HepG2 (cell line): ENCODE measurements around the gene C6orf136. TPM values are rescaled to one million over a fixed set of nuclear protein-coding genes. Genes with fewer than 3 reads are reported as not detected.

Experiments
- ARHGAP35 ChIP-seq: sonication (generic); formaldehyde crosslinking; IDR thresholded peaks from 2 replicates; pipeline ENCODE4 v1.9.0; 2022; ENCODE audit warnings: mild to moderate bottlenecking, inconsistent platforms, moderate library complexity, missing genetic modification reagents, borderline replicate concordance
- ATF3 ChIP-seq: sonication (generic); formaldehyde crosslinking; IDR thresholded peaks from 2 replicates; pipeline ENCODE4 v1.4.0; 2020; ENCODE audit warnings: missing genetic modification reagents
- BCL3 ChIP-seq: sonication (generic); formaldehyde crosslinking; IDR thresholded peaks from 2 replicates; pipeline ENCODE4 v1.5.1; 2020; ENCODE audit warnings: mild to moderate bottlenecking, missing genetic modification reagents, moderate library complexity
- ETV6 ChIP-seq: sonication (generic); formaldehyde crosslinking; conservative IDR thresholded peaks from 2 replicates; pipeline ENCODE4 v1.4.0; 2020; ENCODE audit warnings: missing genetic modification reagents
- IKZF4 ChIP-seq: sonication (generic); formaldehyde crosslinking; IDR thresholded peaks from 2 replicates; pipeline ENCODE4 v1.5.1; 2020; ENCODE audit warnings: borderline replicate concordance, mild to moderate bottlenecking, low read depth, missing genetic modification reagents; ENCODE audit errors: not compliant biosample characterization
- MAFF ChIP-seq: IDR thresholded peaks from 2 replicates; pipeline ENCODE4 v1.6.1; 2011; ENCODE audit warnings: low read depth, low read length, improper control_type of control experiment
- MED8 ChIP-seq: sonication (generic); formaldehyde crosslinking; IDR thresholded peaks from 2 replicates; pipeline ENCODE4 v1.8.1; 2023; ENCODE audit warnings: mild to moderate bottlenecking, missing genetic modification reagents; ENCODE audit not compliant: insufficient replicate concordance
- NCOA1 ChIP-seq: sonication (generic); formaldehyde crosslinking; IDR thresholded peaks from 2 replicates; pipeline ENCODE4 v1.9.0; 2021; ENCODE audit warnings: missing genetic modification reagents
- NFIC ChIP-seq: IDR thresholded peaks from 2 replicates; pipeline ENCODE4 v1.6.1; 2012; ENCODE audit warnings: mild to moderate bottlenecking, low read length, inconsistent platforms
- NRL ChIP-seq: sonication (generic); formaldehyde crosslinking; IDR thresholded peaks from 2 replicates; pipeline ENCODE4 v1.5.0; 2020; ENCODE audit warnings: missing genetic modification reagents, mild to moderate bottlenecking, moderate library complexity, borderline replicate concordance
- PHB2 ChIP-seq: fragments of 450-650 bp; IDR thresholded peaks from 2 replicates; pipeline ENCODE4 v1.6.1; 2018; ENCODE audit not compliant: partially characterized antibody
- SAFB2 ChIP-seq: sonication (generic); formaldehyde crosslinking; IDR thresholded peaks from 2 replicates; pipeline ENCODE4 v1.5.1; 2020; ENCODE audit warnings: missing genetic modification reagents, low read depth, mild to moderate bottlenecking, borderline replicate concordance
- SMAD1 ChIP-seq: sonication (generic); formaldehyde crosslinking; IDR thresholded peaks from 2 replicates; pipeline ENCODE4 v1.4.0; 2020; ENCODE audit warnings: missing genetic modification reagents, low read depth, mild to moderate bottlenecking, borderline replicate concordance
- SP4 ChIP-seq: sonication (generic); formaldehyde crosslinking; IDR thresholded peaks from 2 replicates; pipeline ENCODE4 v1.8.1; 2023; ENCODE audit warnings: mild to moderate bottlenecking, missing genetic modification reagents
- TARDBP ChIP-seq: sonication (generic); formaldehyde crosslinking; IDR thresholded peaks from 2 replicates; pipeline ENCODE4 v1.8.0; 2022; ENCODE audit warnings: mild to moderate bottlenecking, missing genetic modification reagents
- TBP ChIP-seq: sonication (generic); formaldehyde crosslinking; IDR thresholded peaks from 2 replicates; pipeline ENCODE4 v1.5.0; 2020; ENCODE audit warnings: missing genetic modification reagents
- YEATS2 ChIP-seq: sonication (generic); formaldehyde crosslinking; IDR thresholded peaks from 2 replicates; pipeline ENCODE4 v1.4.0; 2020; ENCODE audit warnings: missing genetic modification reagents, borderline replicate concordance
- ZNF275 ChIP-seq: sonication (generic); formaldehyde crosslinking; IDR thresholded peaks from 2 replicates; pipeline ENCODE4 v1.8.0; 2022; ENCODE audit warnings: missing genetic modification reagents, mild to moderate bottlenecking, inconsistent platforms, borderline replicate concordance
- ZNF367 ChIP-seq: sonication (generic); formaldehyde crosslinking; IDR thresholded peaks from 2 replicates; pipeline ENCODE4 v1.4.0; 2020; ENCODE audit warnings: missing genetic modification reagents, borderline replicate concordance
- ZNF619 ChIP-seq: sonication (generic); formaldehyde crosslinking; IDR thresholded peaks from 2 replicates; pipeline ENCODE4 v1.4.0; 2020; ENCODE audit warnings: mild to moderate bottlenecking, missing genetic modification reagents
- polyA plus RNA-seq, 8 experiments: library from polyadenylated mRNA; depleted of rRNA in 3 of 8; stranded (reverse) in 7 of 8; unstranded in 1 of 8; fragments of >200 nt; fragmentation: Illumina TruSeq in 4 of 8; extraction: Trizol in 4 of 8; gene quantifications; 2 replicates each; pipeline versions ENCODE4 v1.2.1 to v1.2.3, GENCODE V29; 2011 to 2016; ENCODE audit warnings: low read depth in 4 of 8, missing spikeins in 1 of 8, mixed read lengths in 1 of 8; ENCODE audit not compliant: insufficient read depth in 1 of 8
- total RNA-seq, 5 experiments: library from RNA; depleted of rRNA; stranded (reverse); fragments of >200 nt; fragmentation: Illumina TruSeq; extraction: Trizol; gene quantifications; 2 replicates each; pipeline ENCODE4 v1.2.3, GENCODE V29; 2016; ENCODE audit warnings: low read depth in 1 of 5
- TF ChIP-seq, protein P1 (sequence below): sonication (generic); formaldehyde crosslinking; IDR thresholded peaks from 2 replicates; pipeline ENCODE4 v1.9.0; 2021; ENCODE audit warnings: missing genetic modification reagents, mild to moderate bottlenecking, borderline replicate concordance
- TF ChIP-seq, protein P2 (sequence below): sonication (generic); formaldehyde crosslinking; IDR thresholded peaks from 2 replicates; pipeline ENCODE4 v1.5.0; 2020; ENCODE audit warnings: missing genetic modification reagents

Gene C6orf136
- total and polyA plus RNA-seq, 2 of the 13 experiments (the other 11 are each of a cell fraction or from before 2014, with no cell fraction given): 12.0 to 26.2 TPM

GRCh38 chr6:30616811-30617564 lies 29.9 kb upstream of the C6orf136 start, which contains the start of gene PPP1R10 (continued):
- TF ChIP-seq NFIC: peak; percentile 42
- peak; percentile 81; the same call in 1 of the 2 replicates for TF ChIP-seq ZNF275 (CRISPR knock-in tag)
- TF ChIP-seq ATF3: peak; percentile 29; the same call in 1 of the 2 replicates
- TF ChIP-seq ARHGAP35: no peak
- TF ChIP-seq ZNF619 (CRISPR knock-in tag): no peak
- TF ChIP-seq, protein P1, sequence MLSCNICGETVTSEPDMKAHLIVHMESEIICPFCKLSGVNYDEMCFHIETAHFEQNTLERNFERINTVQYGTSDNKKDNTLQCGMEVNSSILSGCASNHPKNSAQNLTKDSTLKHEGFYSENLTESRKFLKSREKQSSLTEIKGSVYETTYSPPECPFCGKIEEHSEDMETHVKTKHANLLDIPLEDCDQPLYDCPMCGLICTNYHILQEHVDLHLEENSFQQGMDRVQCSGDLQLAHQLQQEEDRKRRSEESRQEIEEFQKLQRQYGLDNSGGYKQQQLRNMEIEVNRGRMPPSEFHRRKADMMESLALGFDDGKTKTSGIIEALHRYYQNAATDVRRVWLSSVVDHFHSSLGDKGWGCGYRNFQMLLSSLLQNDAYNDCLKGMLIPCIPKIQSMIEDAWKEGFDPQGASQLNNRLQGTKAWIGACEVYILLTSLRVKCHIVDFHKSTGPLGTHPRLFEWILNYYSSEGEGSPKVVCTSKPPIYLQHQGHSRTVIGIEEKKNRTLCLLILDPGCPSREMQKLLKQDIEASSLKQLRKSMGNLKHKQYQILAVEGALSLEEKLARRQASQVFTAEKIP (CRISPR knock-in tag): no peak
- peak; percentile 90; the same call in 1 of the 2 replicates for TF ChIP-seq ETV6 (CRISPR knock-in tag)
- TF ChIP-seq IKZF4 (CRISPR knock-in tag): no peak
- TF ChIP-seq NCOA1 (CRISPR knock-in tag): no peak; the same call in 1 of the 2 replicates
- TF ChIP-seq TBP (CRISPR knock-in tag): 0 out of 2 replicates have a peak, but pooled peaks have one; percentile 34
- TF ChIP-seq YEATS2 (CRISPR knock-in tag): peak; percentile 90; the same call in 1 of the 2 replicates
- TF ChIP-seq, protein P2, sequence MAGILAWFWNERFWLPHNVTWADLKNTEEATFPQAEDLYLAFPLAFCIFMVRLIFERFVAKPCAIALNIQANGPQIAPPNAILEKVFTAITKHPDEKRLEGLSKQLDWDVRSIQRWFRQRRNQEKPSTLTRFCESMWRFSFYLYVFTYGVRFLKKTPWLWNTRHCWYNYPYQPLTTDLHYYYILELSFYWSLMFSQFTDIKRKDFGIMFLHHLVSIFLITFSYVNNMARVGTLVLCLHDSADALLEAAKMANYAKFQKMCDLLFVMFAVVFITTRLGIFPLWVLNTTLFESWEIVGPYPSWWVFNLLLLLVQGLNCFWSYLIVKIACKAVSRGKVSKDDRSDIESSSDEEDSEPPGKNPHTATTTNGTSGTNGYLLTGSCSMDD (CRISPR knock-in tag): 0 out of 2 replicates have a peak, but pooled peaks have one; percentile 45
- no peak; the same call in 1 of the 2 replicates for TF ChIP-seq BCL3 (CRISPR knock-in tag)
- TF ChIP-seq NRL (CRISPR knock-in tag): peak; percentile 51; the same call in 1 of the 2 replicates
- TF ChIP-seq SAFB2: 0 out of 2 replicates have a peak, but pooled peaks have one; percentile 83
- TF ChIP-seq MED8: peak; percentile 56
- TF ChIP-seq TARDBP (CRISPR knock-in tag): peak; percentile 65
- peak; percentile 93 for TF ChIP-seq SP4
- no peak for TF ChIP-seq MAFF
- TF ChIP-seq ZNF367 (CRISPR knock-in tag): no peak
- no peak for TF ChIP-seq PHB2
- no peak; the same call in 1 of the 2 replicates for TF ChIP-seq SMAD1 (CRISPR knock-in tag)
